AG04449 (cell line): Measurements from ENCODE around the gene HPN.

Source experiments
- CTCF ChIA-PET: fragments of 350-600 bp; formaldehyde crosslinking; extraction: SDS; loops from one replicate; lab custom pipeline; 2021; ENCODE audit warnings: antibody characterized with exemption; lab: Yijun Ruan, JAX
- POLR2A ChIA-PET: fragments of 400-600, 350-600 bp; formaldehyde crosslinking; extraction: SDS; loops from one replicate; lab custom pipeline; 2020; ENCODE audit warnings: antibody characterized with exemption, inconsistent platforms; lab: Yijun Ruan, JAX
- DNase-seq: peaks from one replicate; pipeline ENCODE4 v3.0.0-alpha.2; 2010; ENCODE audit warnings: low read depth, low spot score
- H3K4me3 ChIP-seq: 2 replicates; pipeline ENCODE4 v1.5.1; 2011; ENCODE audit warnings: low read depth, mild to moderate bottlenecking, control low read depth, low read length
- CTCF ChIP-seq: IDR thresholded peaks from one replicate; pipeline ENCODE4 v1.5.1; 2011; ENCODE audit warnings: mild to moderate bottlenecking, moderate library complexity, low read length, control low read depth, inconsistent platforms; ENCODE audit not compliant: insufficient read depth; ENCODE audit errors: missing control alignments

The HPN gene

DNA sequence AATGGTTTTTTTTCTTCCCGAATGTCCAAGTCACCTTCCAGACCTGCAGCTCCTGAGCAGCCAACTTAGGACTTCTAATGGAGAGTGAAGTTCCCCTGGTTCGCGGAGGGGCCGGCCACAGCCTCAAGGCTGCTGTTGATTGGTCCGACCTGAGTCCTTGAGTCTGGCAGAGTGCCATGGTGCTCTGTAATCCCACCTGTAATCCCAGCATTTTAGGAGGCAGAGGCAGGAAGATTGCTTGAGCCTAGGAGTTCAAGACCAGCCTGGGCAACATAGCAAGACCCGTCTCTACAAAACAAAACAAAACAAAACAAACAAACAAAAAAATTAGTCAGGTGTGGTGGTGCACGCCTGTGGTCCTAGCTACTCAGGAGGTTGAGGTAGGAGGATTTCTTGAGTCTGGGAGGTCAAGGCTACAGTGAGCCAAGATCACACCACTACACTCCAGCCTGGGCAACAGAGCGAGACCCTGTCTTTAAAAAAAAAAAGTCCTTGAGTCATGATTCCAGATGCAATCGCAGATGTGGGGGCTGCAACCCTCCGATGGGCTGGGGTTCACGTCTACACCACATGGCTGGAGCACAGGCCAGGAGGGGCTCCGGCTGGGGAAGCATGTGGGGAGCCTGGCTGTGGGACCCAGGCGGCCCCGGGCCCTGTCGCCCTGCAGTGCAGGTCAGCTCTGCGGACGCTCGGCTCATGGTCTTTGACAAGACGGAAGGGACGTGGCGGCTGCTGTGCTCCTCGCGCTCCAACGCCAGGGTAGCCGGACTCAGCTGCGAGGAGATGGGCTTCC, 17.7 kb downstream of the HPN start:
- TF ChIP-seq CTCF = no peak
- H3K4me3 ChIP-seq = no peak overlapping the region
- CTCF ChIA-PET = interaction anchor here (0.6 to 7.5 kb wide), 7 partner anchors 8 to 76 kb away, joined by 3 to 98 read pairs (median 6); partner anchors contain the start of gene LGI4
- POLR2A ChIA-PET = interaction anchor here (0.6 kb wide), 1 partner anchor 59 kb away, joined by 3 read pairs; no protein-coding TSS in a partner anchor
- DNase-seq = no peak

DNA sequence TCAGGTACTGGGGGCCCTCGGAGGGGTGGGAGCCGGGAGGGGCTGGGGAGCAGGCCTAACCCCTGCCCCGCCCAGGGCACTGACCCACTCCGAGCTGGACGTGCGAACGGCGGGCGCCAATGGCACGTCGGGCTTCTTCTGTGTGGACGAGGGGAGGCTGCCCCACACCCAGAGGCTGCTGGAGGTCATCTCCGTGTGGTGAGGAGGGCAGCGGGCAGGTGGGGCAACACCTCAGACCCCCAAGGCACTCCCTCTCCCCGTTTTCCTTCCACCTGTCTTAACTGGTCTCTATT, 18.2 kb downstream of the HPN start:
- no peak for DNase-seq
- TF ChIP-seq CTCF = no peak
- no peak overlapping the region for H3K4me3 ChIP-seq
- POLR2A ChIA-PET = no interaction called here
- CTCF ChIA-PET = interaction anchor here (1.0 kb wide), 1 partner anchor 15 kb away, joined by 6 read pairs; no protein-coding TSS in a partner anchor

- no peak for DNase-seq
- CTCF ChIA-PET = interaction anchor here (1.0 kb wide), 1 partner anchor 16 kb away, joined by 6 read pairs; no protein-coding TSS in a partner anchor
- POLR2A ChIA-PET = no interaction called here
- no peak for TF ChIP-seq CTCF
- no peak overlapping the region for H3K4me3 ChIP-seq
Measured at GRCh38 chr19:35060160-35060855, 18.8 kb downstream of the HPN start.

GRCh38 chr19:35061583-35062373, 20.3 kb downstream of the HPN start:
- ChIA-PET POLR2A (no interaction called here), CTCF (interaction anchor here (0.6 to 7.8 kb wide), 4 partner anchors 15 to 108 kb away, joined by 3 to 245 read pairs (median 8); partner anchors contain the start of genes FXYD1 and LGI4)
- no peak overlapping the region for H3K4me3 ChIP-seq
- no peak for DNase-seq
- no peak for TF ChIP-seq CTCF

- POLR2A ChIA-PET = no interaction called here
- DNase-seq = no peak
- CTCF ChIA-PET = interaction anchor here (1.8 to 7.8 kb wide), 3 partner anchors 16 to 75 kb away, joined by 6 to 245 read pairs (median 10); partner anchors contain the start of genes FXYD1 and LGI4
- no peak for TF ChIP-seq CTCF
- H3K4me3 ChIP-seq = no peak overlapping the region
Measured at GRCh38 chr19:35062942-35063341, 21.4 kb downstream of the HPN start.
